ENCODE data around the gene EXOC2. TPM values are rescaled to one million over a fixed set of nuclear protein-coding genes. Genes with fewer than 3 reads are reported as not detected.
A peak's percentile ranks its signal among the peaks of the same experiment; 100 is the strongest.

Gene EXOC2
- total and polyA plus RNA-seq, 5 donors from 2014 or later: 33.1 to 43.6 (median 38.9) TPM

- Histone ChIP-seq H3K27me3 (ENCODE audit: control insufficient read depth, insufficient read depth, low read length) (peaks cover 8% of the 10 kb centered on the region), H3K9me3 (ENCODE audit: control insufficient read depth in 2 of 2, low read length in 2 of 2) (no peaks in the 10 kb centered on the region), H3K36me3 (ENCODE audit: control insufficient read depth, insufficient read depth, low read length) (no peaks in the 10 kb centered on the region), H3K4me3 (ENCODE audit: low read depth, low read length) (no peak overlapping the region), H3K4me1 (ENCODE audit: control insufficient read depth, insufficient read depth, low read length, poor library complexity, severe bottlenecking) (no peaks in the 10 kb centered on the region), H3K27ac (ENCODE audit: insufficient read depth, low read length, poor library complexity, severe bottlenecking) (no peak overlapping the region)
- Mint-ChIP-seq H3K9me3 (peaks cover 0 to 1% (median 0%) of the 10 kb centered on the region in 7 donors), H3K36me3 (no peaks in the 10 kb centered on the region), H3K27ac (no peak overlapping the region), H3K4me1 (no peaks in the 10 kb centered on the region), H3K27me3 (peaks cover 34% of the 10 kb centered on the region), H3K4me3 (no peak overlapping the region)
- DNase-seq (no peak), ATAC-seq (ENCODE audit: low read depth in 2 of 2) (no peak)
Observed at GRCh38 chr6:729606-730320, 36.8 kb upstream of the EXOC2 start.

- H3K27me3 Mint-ChIP-seq: peaks cover 38% of the 10 kb centered on the region
Observed at GRCh38 chr6:727856-728255, 34.9 kb upstream of the EXOC2 start.

GRCh38 chr6:723540-723939 is 30.6 kb upstream of the EXOC2 start:
- Histone ChIP-seq H3K36me3 (ENCODE audit: control insufficient read depth, insufficient read depth, low read length) (no peaks in the 10 kb centered on the region), H3K4me3 (ENCODE audit: low read depth, low read length) (no peak overlapping the region), H3K27ac (ENCODE audit: insufficient read depth, low read length, poor library complexity, severe bottlenecking) (no peak overlapping the region), H3K4me1 (ENCODE audit: control insufficient read depth, insufficient read depth, low read length, poor library complexity, severe bottlenecking) (peaks cover 3% of the 10 kb centered on the region), H3K9me3 (ENCODE audit: control insufficient read depth in 2 of 2, low read length in 2 of 2) (no peaks in the 10 kb centered on the region), H3K27me3 (ENCODE audit: control insufficient read depth, insufficient read depth, low read length) (peaks cover 3% of the 10 kb centered on the region)
- Mint-ChIP-seq H3K9me3 (peaks cover 0 to 1% (median 0%) of the 10 kb centered on the region in 7 donors), H3K27me3 (peaks cover 27% of the 10 kb centered on the region), H3K27ac (no peak overlapping the region), H3K4me3 (no peak overlapping the region), H3K36me3 (no peaks in the 10 kb centered on the region), H3K4me1 (peaks cover 0 to 6% (median 0%) of the 10 kb centered on the region in 4 donors)
- DNase-seq (no peak), ATAC-seq (ENCODE audit: low read depth in 2 of 2) (no peak)

More at GRCh38 chr6:727856-728255, 34.9 kb upstream of the EXOC2 start:
- H3K4me3 ChIP-seq (ENCODE audit: low read depth, low read length): no peak overlapping the region
- no peak overlapping the region for H3K27ac ChIP-seq (ENCODE audit: insufficient read depth, low read length, poor library complexity, severe bottlenecking)
- DNase-seq: no peak
- no peak for ATAC-seq (ENCODE audit: low read depth in 2 of 2)
- H3K9me3 ChIP-seq (ENCODE audit: control insufficient read depth in 2 of 2, low read length in 2 of 2): no peaks in the 10 kb centered on the region
- no peaks in the 10 kb centered on the region for H3K36me3 ChIP-seq (ENCODE audit: control insufficient read depth, insufficient read depth, low read length)
- peaks cover 8% of the 10 kb centered on the region for H3K27me3 ChIP-seq (ENCODE audit: control insufficient read depth, insufficient read depth, low read length)
- Mint-ChIP-seq H3K27ac (no peak overlapping the region), H3K36me3 (no peaks in the 10 kb centered on the region), H3K9me3 (peaks cover 0 to 1% (median 0%) of the 10 kb centered on the region in 7 donors), H3K4me1 (peaks cover 0 to 1% (median 0%) of the 10 kb centered on the region in 4 donors), H3K4me3 (no peak overlapping the region)
- H3K4me1 ChIP-seq (ENCODE audit: control insufficient read depth, insufficient read depth, low read length, poor library complexity, severe bottlenecking): no peaks in the 10 kb centered on the region

GRCh38 chr6:722608-723007 is 29.7 kb upstream of the EXOC2 start:
- no peak overlapping the region for H3K27ac Mint-ChIP-seq

GRCh38 chr6:722077-722524 is 29.2 kb upstream of the EXOC2 start:
- H3K36me3 ChIP-seq (ENCODE audit: control insufficient read depth, insufficient read depth, low read length): no peaks in the 10 kb centered on the region
- ATAC-seq (ENCODE audit: low read depth in 2 of 2) (peak; percentile 65 to 75), DNase-seq (peak; percentile 47 to 83 (median 52))
- Mint-ChIP-seq H3K27me3 (peaks cover 20% of the 10 kb centered on the region), H3K9me3 (no peaks in the 10 kb centered on the region), H3K27ac (peak overlapping the region in 1 of 3 donors; percentile 3), H3K36me3 (no peaks in the 10 kb centered on the region), H3K4me3 (no peak overlapping the region), H3K4me1 (peaks cover 0 to 6% (median 0%) of the 10 kb centered on the region in 4 donors)
- H3K4me1 ChIP-seq (ENCODE audit: control insufficient read depth, insufficient read depth, low read length, poor library complexity, severe bottlenecking): peaks cover 3% of the 10 kb centered on the region
- no peaks in the 10 kb centered on the region for H3K9me3 ChIP-seq (ENCODE audit: control insufficient read depth in 2 of 2, low read length in 2 of 2)
- no peak overlapping the region for H3K27ac ChIP-seq (ENCODE audit: insufficient read depth, low read length, poor library complexity, severe bottlenecking)
- no peaks in the 10 kb centered on the region for H3K27me3 ChIP-seq (ENCODE audit: control insufficient read depth, insufficient read depth, low read length)
- peak overlapping the region; percentile 37 for H3K4me3 ChIP-seq (ENCODE audit: low read depth, low read length)

More at GRCh38 chr6:722608-723007, 29.7 kb upstream of the EXOC2 start:
- DNase-seq (no peak), ATAC-seq (ENCODE audit: low read depth in 2 of 2) (no peak)
- Histone ChIP-seq H3K36me3 (ENCODE audit: control insufficient read depth, insufficient read depth, low read length) (no peaks in the 10 kb centered on the region), H3K9me3 (ENCODE audit: control insufficient read depth in 2 of 2, low read length in 2 of 2) (no peaks in the 10 kb centered on the region), H3K4me1 (ENCODE audit: control insufficient read depth, insufficient read depth, low read length, poor library complexity, severe bottlenecking) (peaks cover 3% of the 10 kb centered on the region), H3K27me3 (ENCODE audit: control insufficient read depth, insufficient read depth, low read length) (no peaks in the 10 kb centered on the region), H3K27ac (ENCODE audit: insufficient read depth, low read length, poor library complexity, severe bottlenecking) (no peak overlapping the region), H3K4me3 (ENCODE audit: low read depth, low read length) (no peak overlapping the region)
- H3K36me3 Mint-ChIP-seq: no peaks in the 10 kb centered on the region
- H3K4me1 Mint-ChIP-seq: peaks cover 0 to 6% (median 0%) of the 10 kb centered on the region in 4 donors
- peaks cover 0 to 1% (median 0%) of the 10 kb centered on the region in 7 donors for H3K9me3 Mint-ChIP-seq
- peaks cover 24% of the 10 kb centered on the region for H3K27me3 Mint-ChIP-seq
- H3K4me3 Mint-ChIP-seq: no peak overlapping the region

GRCh38 chr6:718345-718744 is 25.4 kb upstream of the EXOC2 start:
- H3K27me3 ChIP-seq (ENCODE audit: control insufficient read depth, insufficient read depth, low read length): no peaks in the 10 kb centered on the region
- no peak overlapping the region for H3K4me3 Mint-ChIP-seq
- no peaks in the 10 kb centered on the region for H3K36me3 Mint-ChIP-seq
- peaks cover 11% of the 10 kb centered on the region for H3K27me3 Mint-ChIP-seq
- no peak overlapping the region for H3K27ac Mint-ChIP-seq
- no peak overlapping the region for H3K27ac ChIP-seq (ENCODE audit: insufficient read depth, low read length, poor library complexity, severe bottlenecking)
- H3K9me3 Mint-ChIP-seq: peaks cover 0 to 4% (median 0%) of the 10 kb centered on the region in 7 donors
- no peaks in the 10 kb centered on the region for H3K9me3 ChIP-seq (ENCODE audit: control insufficient read depth in 2 of 2, low read length in 2 of 2)
- no peaks in the 10 kb centered on the region for H3K36me3 ChIP-seq (ENCODE audit: control insufficient read depth, insufficient read depth, low read length)
- DNase-seq: no peak
- no peak overlapping the region for H3K4me3 ChIP-seq (ENCODE audit: low read depth, low read length)
- ATAC-seq (ENCODE audit: low read depth in 2 of 2): no peak
- peaks cover 0 to 6% (median 0%) of the 10 kb centered on the region in 4 donors for H3K4me1 Mint-ChIP-seq
- peaks cover 3% of the 10 kb centered on the region for H3K4me1 ChIP-seq (ENCODE audit: control insufficient read depth, insufficient read depth, low read length, poor library complexity, severe bottlenecking)

GRCh38 chr6:717135-717534 is 24.2 kb upstream of the EXOC2 start:
- ATAC-seq (ENCODE audit: low read depth in 2 of 2): no peak
- Mint-ChIP-seq H3K4me1 (peaks cover 0 to 2% (median under 1%) of the 10 kb centered on the region in 4 donors), H3K27me3 (no peaks in the 10 kb centered on the region), H3K27ac (no peak overlapping the region), H3K4me3 (no peak overlapping the region), H3K36me3 (no peaks in the 10 kb centered on the region), H3K9me3 (peaks cover 0 to 4% (median 0%) of the 10 kb centered on the region in 7 donors)
- Histone ChIP-seq H3K27ac (ENCODE audit: insufficient read depth, low read length, poor library complexity, severe bottlenecking) (no peak overlapping the region), H3K9me3 (ENCODE audit: control insufficient read depth in 2 of 2, low read length in 2 of 2) (no peaks in the 10 kb centered on the region), H3K4me3 (ENCODE audit: low read depth, low read length) (no peak overlapping the region), H3K27me3 (ENCODE audit: control insufficient read depth, insufficient read depth, low read length) (no peaks in the 10 kb centered on the region), H3K36me3 (ENCODE audit: control insufficient read depth, insufficient read depth, low read length) (no peaks in the 10 kb centered on the region), H3K4me1 (ENCODE audit: control insufficient read depth, insufficient read depth, low read length, poor library complexity, severe bottlenecking) (peaks cover 2% of the 10 kb centered on the region)
- DNase-seq: no peak
